ENCODE measurements around the gene NFKB2.

The NFKB2 gene

DNA sequence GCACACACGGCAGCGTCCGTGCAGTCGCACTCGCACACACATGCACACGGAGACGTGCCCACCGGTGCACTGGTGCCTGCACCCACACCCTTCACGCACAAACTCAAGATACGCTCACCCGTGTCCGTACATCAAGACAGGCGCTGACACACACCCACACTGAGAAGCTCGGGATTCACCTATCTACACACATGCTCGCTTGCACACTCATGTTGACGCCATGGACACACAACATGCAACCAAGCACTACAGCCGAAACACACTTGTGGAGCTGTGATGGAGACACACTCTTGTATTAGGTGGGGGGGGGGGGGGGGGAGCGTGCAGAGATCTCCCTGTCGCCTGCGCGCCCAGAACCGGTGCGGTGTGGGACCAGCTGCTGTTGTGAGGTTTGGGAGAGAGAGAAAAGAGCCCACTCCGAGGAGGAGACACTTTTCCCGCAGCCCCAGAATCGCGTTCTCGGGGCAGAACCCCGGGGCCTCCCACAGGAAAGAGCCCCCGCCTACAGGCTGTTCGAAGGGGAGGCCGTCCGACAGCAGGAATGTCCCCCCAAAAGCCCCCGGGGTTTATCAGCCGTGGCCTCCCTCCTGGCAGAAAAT lies 605 bp upstream of the NFKB2 start:
- DNase-seq (ENCODE audit: low read depth): peak; percentile 34

- DNase-seq (ENCODE audit: low read depth): no peak
Measured at GRCh38 chr10:102396317-102396650, 779 bp downstream of the NFKB2 start.

- no peak for DNase-seq (ENCODE audit: low read depth)
Measured at GRCh38 chr10:102396730-102397151, 1.2 kb downstream of the NFKB2 start.

DNA sequence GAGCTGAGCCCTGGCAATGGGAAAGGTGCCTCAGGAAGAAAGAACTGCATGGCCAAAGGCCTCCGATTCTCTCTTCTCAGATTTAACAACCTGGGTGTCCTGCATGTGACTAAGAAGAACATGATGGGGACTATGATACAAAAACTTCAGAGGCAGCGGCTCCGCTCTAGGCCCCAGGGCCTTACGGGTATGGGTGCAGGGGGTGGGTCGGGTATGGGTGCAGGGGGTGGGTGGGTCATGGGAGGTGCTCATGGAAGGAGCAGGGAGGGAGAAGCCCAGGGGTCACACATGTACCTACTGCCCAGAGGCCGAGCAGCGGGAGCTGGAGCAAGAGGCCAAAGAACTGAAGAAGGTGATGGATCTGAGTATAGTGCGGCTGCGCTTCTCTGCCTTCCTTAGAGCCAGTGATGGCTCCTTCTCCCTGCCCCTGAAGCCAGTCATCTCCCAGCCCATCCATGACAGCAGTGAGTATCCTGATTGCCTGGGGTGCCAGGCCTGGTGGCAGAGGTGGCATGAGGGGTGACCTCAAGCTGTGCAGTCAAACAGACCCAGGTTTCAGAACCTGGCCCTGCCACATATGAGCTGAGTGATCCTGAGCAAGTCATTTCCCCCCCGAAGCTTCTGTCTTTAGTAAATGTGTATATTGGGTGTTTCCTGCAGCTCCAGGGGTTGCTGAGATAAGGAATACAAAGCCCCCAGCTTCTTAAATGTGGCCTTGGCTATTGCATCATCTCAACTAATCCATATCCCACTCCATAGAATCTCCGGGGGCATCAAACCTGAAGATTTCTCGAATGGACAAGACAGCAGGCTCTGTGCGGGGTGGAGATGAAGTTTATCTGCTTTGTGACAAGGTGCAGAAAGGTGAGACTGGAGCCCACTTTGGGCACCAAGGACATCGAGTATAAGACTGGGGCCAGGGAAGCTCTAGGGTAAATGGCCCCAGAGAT lies 2.0 kb downstream of the NFKB2 start:
- no peak for DNase-seq (ENCODE audit: low read depth)

DNA sequence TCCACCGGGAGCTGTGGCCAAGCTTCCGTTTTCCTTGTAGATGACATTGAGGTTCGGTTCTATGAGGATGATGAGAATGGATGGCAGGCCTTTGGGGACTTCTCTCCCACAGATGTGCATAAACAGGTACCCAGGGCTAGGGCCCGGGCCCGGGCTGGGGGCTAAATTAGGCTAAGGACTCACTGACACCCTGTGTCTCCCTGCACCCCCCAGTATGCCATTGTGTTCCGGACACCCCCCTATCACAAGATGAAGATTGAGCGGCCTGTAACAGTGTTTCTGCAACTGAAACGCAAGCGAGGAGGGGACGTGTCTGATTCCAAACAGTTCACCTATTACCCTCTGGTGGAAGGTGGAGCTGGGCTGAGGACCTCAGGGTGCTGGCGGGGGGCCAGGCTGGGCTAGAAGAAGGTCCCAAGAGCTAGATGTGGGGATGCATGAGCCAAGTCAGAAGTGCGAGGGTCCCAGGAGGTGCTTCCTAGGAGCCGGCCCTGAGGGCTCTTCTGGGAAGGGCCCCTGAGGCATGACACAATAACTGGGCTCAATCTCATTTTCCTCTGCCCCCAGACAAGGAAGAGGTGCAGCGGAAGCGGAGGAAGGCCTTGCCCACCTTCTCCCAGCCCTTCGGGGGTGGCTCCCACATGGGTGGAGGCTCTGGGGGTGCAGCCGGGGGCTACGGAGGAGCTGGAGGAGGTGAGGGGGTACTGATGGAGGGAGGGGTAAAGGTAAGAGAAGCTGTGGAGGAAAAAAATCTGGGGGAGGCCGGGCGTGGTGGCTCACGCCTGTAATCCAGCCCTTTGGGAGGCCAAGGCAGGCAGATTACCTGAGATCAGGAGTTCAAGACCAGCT lies 2.9 kb downstream of the NFKB2 start:
- DNase-seq (ENCODE audit: low read depth): no peak

GRCh38 chr10:102399217-102400021 lies 3.9 kb downstream of the NFKB2 start:
- peak; percentile 82 for DNase-seq (ENCODE audit: low read depth)

- no peak for DNase-seq (ENCODE audit: low read depth)
Measured at GRCh38 chr10:102400076-102400475, 4.6 kb downstream of the NFKB2 start.

- DNase-seq (ENCODE audit: low read depth): no peak
Measured at GRCh38 chr10:102400598-102401341, 5.3 kb downstream of the NFKB2 start.

DNA sequence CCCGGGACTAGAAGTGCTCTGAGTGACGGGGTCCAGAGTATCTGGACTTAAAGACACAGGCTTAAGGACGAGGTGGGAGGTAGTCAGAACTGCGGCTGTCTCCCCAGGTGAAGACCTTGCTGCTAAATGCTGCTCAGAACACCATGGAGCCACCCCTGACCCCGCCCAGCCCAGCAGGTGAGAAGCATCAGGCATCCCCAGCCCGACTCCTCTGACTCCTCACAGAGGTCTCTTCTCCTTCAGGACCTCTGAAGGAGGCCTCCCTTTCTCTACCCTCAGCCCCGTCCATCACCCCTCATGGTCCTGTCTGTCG lies 5.8 kb downstream of the NFKB2 start:
- DNase-seq (ENCODE audit: low read depth): no peak

DNA sequence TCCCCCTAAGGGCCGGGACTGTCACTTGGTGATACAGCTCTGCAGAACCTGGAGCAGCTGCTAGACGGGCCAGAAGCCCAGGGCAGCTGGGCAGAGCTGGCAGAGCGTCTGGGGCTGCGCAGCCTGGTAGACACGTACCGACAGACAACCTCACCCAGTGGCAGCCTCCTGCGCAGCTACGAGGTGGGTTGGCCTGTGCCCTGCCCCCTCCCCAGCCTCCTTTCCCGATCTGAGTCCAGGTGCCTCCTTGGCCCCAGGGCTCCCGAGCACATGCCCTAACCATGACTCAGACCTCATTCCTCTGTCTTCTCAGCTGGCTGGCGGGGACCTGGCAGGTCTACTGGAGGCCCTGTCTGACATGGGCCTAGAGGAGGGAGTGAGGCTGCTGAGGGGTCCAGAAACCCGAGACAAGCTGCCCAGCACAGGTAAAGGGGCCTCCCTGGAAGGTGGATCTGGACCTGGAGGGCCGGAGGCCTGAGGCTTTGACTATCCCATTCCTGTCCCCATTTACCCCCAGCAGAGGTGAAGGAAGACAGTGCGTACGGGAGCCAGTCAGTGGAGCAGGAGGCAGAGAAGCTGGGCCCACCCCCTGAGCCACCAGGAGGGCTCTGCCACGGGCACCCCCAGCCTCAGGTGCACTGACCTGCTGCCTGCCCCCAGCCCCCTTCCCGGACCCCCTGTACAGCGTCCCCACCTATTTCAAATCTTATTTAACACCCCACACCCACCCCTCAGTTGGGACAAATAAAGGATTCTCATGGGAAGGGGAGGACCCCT lies 6.4 kb downstream of the NFKB2 start:
- DNase-seq (ENCODE audit: low read depth): no peak

GRCh38 chr10:102402512-102402896 lies 7.0 kb downstream of the NFKB2 start:
- DNase-seq (ENCODE audit: low read depth): no peak

GRCh38 chr10:102403115-102403514 lies 7.6 kb downstream of the NFKB2 start:
- no peak for DNase-seq (ENCODE audit: low read depth)

DNA sequence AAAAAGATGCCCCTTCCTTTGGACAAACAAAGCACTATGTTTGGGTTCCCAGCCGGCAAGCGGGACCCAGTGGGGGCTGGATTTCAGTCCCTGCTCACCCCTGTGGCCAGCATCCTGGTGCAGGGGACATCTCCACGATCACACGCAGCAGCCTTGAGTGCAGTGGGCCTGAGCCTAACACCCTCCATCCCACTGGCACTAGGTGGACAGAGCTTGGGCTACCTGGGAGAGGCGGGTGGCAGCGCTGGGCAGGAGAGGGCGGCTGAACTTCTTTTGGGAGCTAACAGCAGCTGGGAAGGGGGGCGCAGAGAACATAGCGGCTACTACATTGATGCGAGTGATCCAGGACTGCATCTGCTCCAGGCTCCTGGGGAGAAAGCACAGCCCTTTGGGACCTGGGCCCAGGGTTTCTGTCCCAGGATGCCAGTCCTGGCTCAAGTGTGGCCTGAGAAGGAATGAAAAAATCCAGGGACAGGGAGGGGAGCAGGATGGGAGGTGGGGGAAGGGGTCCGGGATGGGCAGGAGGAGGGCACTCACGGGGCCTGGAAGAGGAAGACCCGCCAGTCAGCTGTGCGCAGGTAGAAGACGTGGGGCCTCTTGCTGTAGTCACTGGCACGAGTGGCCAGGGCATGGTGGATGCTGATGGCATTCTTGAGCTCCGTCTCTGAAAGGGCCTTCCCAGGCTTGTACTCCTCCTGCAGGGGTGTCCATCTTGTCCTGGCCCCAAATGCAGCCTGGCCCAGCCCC lies 9.0 kb downstream of the NFKB2 start:
- DNase-seq (ENCODE audit: low read depth): no peak

GRCh38 chr10:102405108-102405571 lies 9.6 kb downstream of the NFKB2 start:
- no peak for DNase-seq (ENCODE audit: low read depth)

DNA sequence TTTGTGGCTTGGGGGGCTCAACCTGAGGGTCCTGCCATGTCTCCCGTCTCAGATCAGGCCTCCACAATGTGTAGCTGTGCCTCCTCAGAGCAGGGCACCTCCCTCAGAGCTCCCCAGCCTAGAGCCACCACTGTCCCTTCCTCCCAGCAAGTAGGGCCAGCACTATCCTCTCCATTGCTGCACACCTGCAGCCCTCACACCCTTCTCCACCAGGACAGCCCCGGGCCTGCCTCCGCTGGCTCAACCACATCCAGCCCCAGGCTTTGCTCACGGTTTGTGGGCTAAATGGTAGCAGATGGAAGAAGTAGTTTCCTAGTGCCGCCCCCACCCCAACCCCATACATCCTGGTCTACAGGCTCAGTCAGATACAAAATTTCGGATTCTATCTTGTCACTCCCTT lies 10.1 kb downstream of the NFKB2 start:
- DNase-seq (ENCODE audit: low read depth): no peak

- no peak for DNase-seq (ENCODE audit: low read depth)
Measured at GRCh38 chr10:102406815-102407214, 11.3 kb downstream of the NFKB2 start.

GRCh38 chr10:102407425-102408130 lies 12.1 kb downstream of the NFKB2 start:
- no peak for DNase-seq (ENCODE audit: low read depth)

DNA sequence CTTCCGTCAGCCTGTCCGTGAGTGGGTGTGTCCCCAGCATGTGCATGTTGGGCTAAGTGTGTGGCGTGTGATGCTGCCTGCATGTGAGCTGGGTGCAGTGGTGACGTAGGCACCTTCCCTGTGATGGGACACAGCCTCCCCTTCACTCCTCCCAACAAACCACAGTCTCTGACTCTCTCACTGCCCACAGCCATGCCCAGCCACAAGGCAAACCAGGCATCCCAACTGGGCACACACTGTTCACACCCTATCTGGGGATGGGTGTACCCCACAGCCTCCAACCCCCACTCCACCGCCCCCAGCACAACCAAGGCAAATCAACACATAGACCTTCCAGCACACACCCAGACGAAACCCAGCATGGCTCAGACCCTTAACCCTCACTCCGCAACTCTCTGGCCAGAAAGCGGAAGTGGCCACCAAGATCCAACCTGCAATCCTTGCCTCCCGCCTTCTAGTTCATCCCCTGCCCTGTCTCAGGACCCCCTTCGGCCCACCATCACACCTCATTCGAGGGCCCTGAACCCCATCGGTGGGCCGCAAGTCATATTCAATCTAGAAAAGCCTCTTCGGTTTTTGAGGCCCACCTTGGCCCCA lies 12.7 kb downstream of the NFKB2 start:
- DNase-seq (ENCODE audit: low read depth): no peak
